ENCODE data around the gene PARD3B. TPM values are rescaled to one million over a fixed set of nuclear protein-coding genes. Genes with fewer than 3 reads are reported as not detected.

Gene PARD3B
- total RNA-seq, 1 experiment from 2014 or later, result 2.0 TPM

DNA sequence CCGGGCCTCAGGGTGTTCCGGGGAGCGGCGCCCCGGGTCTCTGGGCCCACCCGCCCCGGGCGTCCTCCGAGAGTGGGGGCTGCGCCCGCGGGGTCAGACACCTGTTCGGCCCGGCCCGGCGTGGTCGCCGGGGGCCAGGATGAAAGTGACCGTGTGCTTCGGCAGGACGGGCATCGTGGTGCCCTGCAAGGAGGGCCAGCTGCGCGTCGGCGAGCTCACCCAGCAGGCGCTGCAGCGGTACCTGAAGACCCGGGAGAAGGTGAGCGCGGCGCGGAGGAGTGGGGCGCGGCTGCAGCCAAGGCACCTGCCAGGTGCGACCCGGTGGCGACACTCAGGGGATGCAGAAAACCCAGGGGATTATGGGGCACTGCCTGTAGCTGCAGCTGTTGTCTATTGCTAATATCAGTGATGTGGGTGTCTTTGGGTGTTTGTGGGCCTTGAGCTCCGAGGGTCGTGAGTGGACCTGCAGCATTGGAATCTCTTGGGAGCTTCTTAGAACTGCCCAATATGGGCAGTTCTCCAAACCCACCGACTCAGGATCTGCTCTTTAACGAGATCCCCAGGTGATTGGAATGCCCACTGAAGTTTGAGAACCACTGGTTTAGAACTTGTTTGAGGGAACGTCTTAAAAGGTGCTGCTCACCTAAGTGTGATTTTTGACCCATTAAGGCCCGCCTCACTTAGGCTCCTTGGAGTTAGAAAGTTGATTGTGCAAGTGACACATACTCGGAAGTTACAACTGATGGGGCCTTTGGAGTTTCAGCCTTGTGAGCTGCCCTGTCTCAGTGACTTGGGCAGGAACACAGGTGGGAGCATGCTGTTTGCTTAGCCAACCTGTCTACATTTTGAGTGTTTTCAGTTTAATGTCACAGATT lies 823 bp downstream of the PARD3B start:
- H3K27me3 ChIP-seq (ENCODE audit: insufficient read depth, low read length), result no peaks in the 10 kb centered on the region; the same call in 1 of the 2 replicates
- H3K9me2 ChIP-seq (ENCODE audit: insufficient read depth), result no peaks in the 10 kb centered on the region
- peak; percentile 21 for ATAC-seq
- H3K9ac ChIP-seq (ENCODE audit: low read length), result peak overlapping the region; percentile 28; the same call in 1 of the 2 replicates
- no peaks in the 10 kb centered on the region for H3K9me3 ChIP-seq (ENCODE audit: control insufficient read depth in 1 of 2, insufficient read depth in 1 of 2, low read depth in 1 of 2, low read length in 2 of 2)
- ChIA-PET CTCF (no interaction called here), POLR2A (no interaction called here), RAD21 (ENCODE audit: low non-redundant PET in 1 of 2, low total read pairs in 2 of 2, uncharacterized antibody in 2 of 2, unreplicated experiment in 2 of 2) (no interaction called here)
- peak overlapping the region; percentile 79 for H3K4me2 ChIP-seq (ENCODE audit: low read length)
- no peaks in the 10 kb centered on the region for H4K20me1 ChIP-seq (ENCODE audit: insufficient read depth)
- peak overlapping the region; percentile 36 to 57 for H3K4me3 ChIP-seq (replicated peaks in 1 of 2; ENCODE audit: low read depth in 1 of 2, low read length in 2 of 2)
- BruUV-seq (replicated peaks), result no TSS peak
- peak overlapping the region; percentile 32; the same call in 1 of the 2 replicates for H3K27ac ChIP-seq (ENCODE audit: low read depth, low read length)
- TF ChIP-seq SP1 (IDR thresholded peaks at IDR 0.05; ENCODE audit: low read depth) (no peak), EGR1 (IDR thresholded peaks at IDR 0.05; ENCODE audit: low read depth) (no peak), EZH2phosphoT487 (IDR thresholded peaks at IDR 0.05; ENCODE audit: borderline replicate concordance) (no peak), FOSL1 (IDR thresholded peaks at IDR 0.05; ENCODE audit: low read depth) (no peak), MAX (IDR thresholded peaks at IDR 0.05) (peak; percentile 45; the same call in 1 of the 2 replicates), TCF7L2 (IDR thresholded peaks at IDR 0.05; ENCODE audit: borderline replicate concordance, extremely low read depth, insufficient read depth, insufficient read length) (no peak), CEBPB (IDR thresholded peaks at IDR 0.05; ENCODE audit: low read depth) (no peak), POLR2A (IDR thresholded peaks at IDR 0.05; ENCODE audit: borderline replicate concordance, extremely low read depth, insufficient read depth, insufficient read length) (no peak)
- TF ChIP-seq, protein P1, sequence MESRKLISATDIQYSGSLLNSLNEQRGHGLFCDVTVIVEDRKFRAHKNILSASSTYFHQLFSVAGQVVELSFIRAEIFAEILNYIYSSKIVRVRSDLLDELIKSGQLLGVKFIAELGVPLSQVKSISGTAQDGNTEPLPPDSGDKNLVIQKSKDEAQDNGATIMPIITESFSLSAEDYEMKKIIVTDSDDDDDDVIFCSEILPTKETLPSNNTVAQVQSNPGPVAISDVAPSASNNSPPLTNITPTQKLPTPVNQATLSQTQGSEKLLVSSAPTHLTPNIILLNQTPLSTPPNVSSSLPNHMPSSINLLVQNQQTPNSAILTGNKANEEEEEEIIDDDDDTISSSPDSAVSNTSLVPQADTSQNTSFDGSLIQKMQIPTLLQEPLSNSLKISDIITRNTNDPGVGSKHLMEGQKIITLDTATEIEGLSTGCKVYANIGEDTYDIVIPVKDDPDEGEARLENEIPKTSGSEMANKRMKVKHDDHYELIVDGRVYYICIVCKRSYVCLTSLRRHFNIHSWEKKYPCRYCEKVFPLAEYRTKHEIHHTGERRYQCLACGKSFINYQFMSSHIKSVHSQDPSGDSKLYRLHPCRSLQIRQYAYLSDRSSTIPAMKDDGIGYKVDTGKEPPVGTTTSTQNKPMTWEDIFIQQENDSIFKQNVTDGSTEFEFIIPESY (IDR thresholded peaks at IDR 0.05; ENCODE audit: extremely low read depth, insufficient replicate concordance, low read length), result no peak
- no peak overlapping the region for H2AFZ ChIP-seq (ENCODE audit: low read depth, low read length, poor library complexity, severe bottlenecking)
- peaks cover 8 to 15% of the 10 kb centered on the region in 2 experiments; a peak in 3 of 4 replicates for H3K4me1 ChIP-seq (ENCODE audit: control insufficient read depth in 1 of 2, insufficient read depth in 2 of 2, low read length in 2 of 2)
- H3K36me3 ChIP-seq (ENCODE audit: control insufficient read depth in 1 of 2, insufficient read depth in 2 of 2, low read length in 2 of 2), result no peaks in the 10 kb centered on the region
- no peak for DNase-seq (ENCODE audit: low read depth, low spot score)
- intact Hi-C loops (cut with micrococcal nuclease), result loop anchor here (10.0 kb wide), 1 partner anchor 1129 kb away; no protein-coding TSS in a partner anchor
- no peaks in the 10 kb centered on the region for H3K79me2 ChIP-seq (ENCODE audit: insufficient read depth, low read length)
